ENCODE data around the gene PCMTD2.

DNA sequence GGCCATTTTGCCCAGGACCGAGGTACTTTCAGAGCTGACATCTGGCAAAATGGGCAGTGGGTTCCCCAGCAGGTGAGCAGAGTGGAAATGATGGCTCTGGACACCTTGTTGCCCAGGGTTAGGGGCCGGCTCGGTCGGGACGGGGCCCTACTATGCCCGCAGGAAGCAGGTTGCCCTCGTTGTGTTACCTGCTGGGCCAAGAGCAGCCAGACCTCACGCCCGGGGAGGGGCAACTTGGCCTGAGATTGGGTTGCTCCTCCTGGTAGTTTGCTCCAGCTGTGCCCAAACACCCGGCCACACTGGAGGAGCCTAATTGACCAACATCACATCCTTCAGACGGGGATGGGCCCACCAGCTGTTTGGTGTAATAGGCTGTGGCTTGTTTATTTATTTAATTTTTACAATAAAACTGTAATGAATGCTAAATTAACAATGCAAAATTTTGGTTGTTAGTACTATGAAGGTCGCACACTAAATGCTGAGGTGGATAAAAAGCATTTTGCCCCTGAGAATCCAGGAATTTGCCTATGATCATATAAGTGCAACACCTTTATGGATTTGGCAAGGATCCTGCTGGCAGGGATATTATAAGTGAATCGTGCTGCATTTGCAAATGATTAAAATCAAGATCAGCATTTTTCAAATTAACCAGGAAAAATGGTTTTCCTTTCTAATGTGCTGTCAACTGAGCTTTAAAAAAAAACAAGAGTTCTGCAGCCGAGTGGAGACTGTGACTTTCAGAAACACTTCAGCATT, 26.6 kb upstream of the PCMTD2 start:
- no peak for TF ChIP-seq CTCF (IDR thresholded peaks at IDR 0.05 in 2 of 3, conservative IDR thresholded peaks at IDR 0.05 in 1 of 3; ENCODE audit: control insufficient read depth in 2 of 3, extremely low read depth in 1 of 3, insufficient read depth in 1 of 3, low read depth in 3 of 3, low read length in 3 of 3)
- TF ChIP-seq STAT3 (IDR thresholded peaks at IDR 0.05; ENCODE audit: low read depth, low read length), result no peak
- TF ChIP-seq, protein P1, sequence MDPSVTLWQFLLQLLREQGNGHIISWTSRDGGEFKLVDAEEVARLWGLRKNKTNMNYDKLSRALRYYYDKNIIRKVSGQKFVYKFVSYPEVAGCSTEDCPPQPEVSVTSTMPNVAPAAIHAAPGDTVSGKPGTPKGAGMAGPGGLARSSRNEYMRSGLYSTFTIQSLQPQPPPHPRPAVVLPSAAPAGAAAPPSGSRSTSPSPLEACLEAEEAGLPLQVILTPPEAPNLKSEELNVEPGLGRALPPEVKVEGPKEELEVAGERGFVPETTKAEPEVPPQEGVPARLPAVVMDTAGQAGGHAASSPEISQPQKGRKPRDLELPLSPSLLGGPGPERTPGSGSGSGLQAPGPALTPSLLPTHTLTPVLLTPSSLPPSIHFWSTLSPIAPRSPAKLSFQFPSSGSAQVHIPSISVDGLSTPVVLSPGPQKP (IDR thresholded peaks at IDR 0.05; ENCODE audit: low read depth, low read length), result no peak
- no peak for TF ChIP-seq RB1 (IDR thresholded peaks at IDR 0.05; ENCODE audit: borderline replicate concordance)
- TF ChIP-seq POLR2A (IDR thresholded peaks at IDR 0.05; ENCODE audit: low read depth, low read length), result no peak
- TF ChIP-seq E4F1 (IDR thresholded peaks at IDR 0.05; ENCODE audit: borderline replicate concordance, partially characterized antibody), result no peak
- no peak for TF ChIP-seq SRF (IDR thresholded peaks at IDR 0.05; ENCODE audit: low read depth in 2 of 2, low read length in 2 of 2)
- no peak for TF ChIP-seq JUNB (IDR thresholded peaks at IDR 0.05)
- no peak for TF ChIP-seq CHD4 (IDR thresholded peaks at IDR 0.05)
- no peak for TF ChIP-seq ZNF274 (IDR thresholded peaks at IDR 0.05; ENCODE audit: insufficient read depth, insufficient read length)

Data from GM12878 (cell line).